ENCODE measurements around the gene DLGAP1.

DLGAP1 gene

DNA sequence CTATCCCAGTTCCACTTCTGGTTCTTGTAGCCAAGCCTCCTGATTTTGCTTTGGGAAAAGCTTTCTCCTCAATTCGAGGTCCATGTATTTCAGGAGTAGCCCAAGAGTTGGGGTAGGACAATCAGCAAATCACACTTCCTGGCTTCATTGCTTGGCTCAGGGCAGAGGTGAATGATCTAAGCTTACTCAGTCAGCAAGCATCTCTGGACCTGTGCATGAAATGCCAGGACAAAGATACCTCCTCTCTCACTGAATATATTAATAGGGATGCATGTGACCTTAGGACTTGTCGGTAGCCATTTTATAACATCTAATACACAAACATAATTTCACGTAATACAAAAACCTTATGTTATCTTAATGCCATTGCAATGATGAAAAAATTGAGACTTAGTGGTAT, 632.0 kb downstream of the DLGAP1 start:
- Histone ChIP-seq H3K27ac (ENCODE audit: low read length) (no peak overlapping the region), H3K4me3 (ENCODE audit: low read length) (no peak overlapping the region), H3K4me1 (ENCODE audit: low read length) (no peaks in the 10 kb centered on the region), H3K79me2 (ENCODE audit: low read length) (no peaks in the 10 kb centered on the region), H4K20me1 (ENCODE audit: insufficient read depth, low read length) (no peaks in the 10 kb centered on the region), H2AFZ (ENCODE audit: low read depth, low read length) (no peak overlapping the region), H3K9ac (ENCODE audit: low read length) (no peak overlapping the region), H3K9me3 (ENCODE audit: insufficient read depth, low read length) (no peaks in the 10 kb centered on the region), H3K36me3 (replicated peaks; ENCODE audit: low read depth, low read length) (no peaks in the 10 kb centered on the region), H3K4me2 (ENCODE audit: low read length) (no peak overlapping the region), H3K27me3 (ENCODE audit: low read depth, low read length) (peaks cover 3% of the 10 kb centered on the region; the same call in 1 of the 2 replicates)
- TF ChIP-seq, protein P1, sequence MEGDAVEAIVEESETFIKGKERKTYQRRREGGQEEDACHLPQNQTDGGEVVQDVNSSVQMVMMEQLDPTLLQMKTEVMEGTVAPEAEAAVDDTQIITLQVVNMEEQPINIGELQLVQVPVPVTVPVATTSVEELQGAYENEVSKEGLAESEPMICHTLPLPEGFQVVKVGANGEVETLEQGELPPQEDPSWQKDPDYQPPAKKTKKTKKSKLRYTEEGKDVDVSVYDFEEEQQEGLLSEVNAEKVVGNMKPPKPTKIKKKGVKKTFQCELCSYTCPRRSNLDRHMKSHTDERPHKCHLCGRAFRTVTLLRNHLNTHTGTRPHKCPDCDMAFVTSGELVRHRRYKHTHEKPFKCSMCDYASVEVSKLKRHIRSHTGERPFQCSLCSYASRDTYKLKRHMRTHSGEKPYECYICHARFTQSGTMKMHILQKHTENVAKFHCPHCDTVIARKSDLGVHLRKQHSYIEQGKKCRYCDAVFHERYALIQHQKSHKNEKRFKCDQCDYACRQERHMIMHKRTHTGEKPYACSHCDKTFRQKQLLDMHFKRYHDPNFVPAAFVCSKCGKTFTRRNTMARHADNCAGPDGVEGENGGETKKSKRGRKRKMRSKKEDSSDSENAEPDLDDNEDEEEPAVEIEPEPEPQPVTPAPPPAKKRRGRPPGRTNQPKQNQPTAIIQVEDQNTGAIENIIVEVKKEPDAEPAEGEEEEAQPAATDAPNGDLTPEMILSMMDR (IDR thresholded peaks at IDR 0.05; ENCODE audit: low read depth, low read length): no peak
- TF ChIP-seq EZH2phosphoT487 (IDR thresholded peaks at IDR 0.05; ENCODE audit: low read depth): no peak

DNA sequence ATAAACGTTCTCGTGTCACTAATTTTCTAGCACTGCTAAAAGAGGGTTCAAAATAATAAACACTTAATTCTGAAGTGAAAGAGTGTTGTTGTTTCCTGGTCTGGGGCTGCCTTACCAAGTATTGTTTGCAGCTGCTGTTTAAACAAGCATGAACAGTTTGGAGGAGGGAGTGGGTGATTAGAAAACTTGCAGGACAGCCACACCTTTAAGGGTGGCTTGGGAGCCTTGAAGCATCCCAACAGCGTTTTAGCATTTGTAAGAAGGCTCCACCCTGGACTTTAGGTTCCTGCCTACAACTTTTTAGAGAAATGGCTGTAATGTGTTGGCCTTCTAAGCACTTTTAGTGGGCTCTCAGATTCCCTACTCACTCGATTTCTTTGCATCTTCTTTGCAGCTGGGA, 633.6 kb downstream of the DLGAP1 start:
- Histone ChIP-seq H3K79me2 (ENCODE audit: low read length) (no peaks in the 10 kb centered on the region), H3K9me3 (ENCODE audit: insufficient read depth, low read length) (no peaks in the 10 kb centered on the region), H3K9ac (ENCODE audit: low read length) (no peak overlapping the region), H3K27me3 (ENCODE audit: low read depth, low read length) (peaks cover 13% of the 10 kb centered on the region; the same call in 1 of the 2 replicates), H3K4me1 (ENCODE audit: low read length) (no peaks in the 10 kb centered on the region), H3K36me3 (replicated peaks; ENCODE audit: low read depth, low read length) (no peaks in the 10 kb centered on the region), H2AFZ (ENCODE audit: low read depth, low read length) (no peak overlapping the region), H3K4me2 (ENCODE audit: low read length) (no peak overlapping the region), H3K4me3 (ENCODE audit: low read length) (no peak overlapping the region), H4K20me1 (ENCODE audit: insufficient read depth, low read length) (no peaks in the 10 kb centered on the region), H3K27ac (ENCODE audit: low read length) (no peak overlapping the region)
- TF ChIP-seq, protein P1 (IDR thresholded peaks at IDR 0.05; ENCODE audit: low read depth, low read length): no peak
- TF ChIP-seq EZH2phosphoT487 (IDR thresholded peaks at IDR 0.05; ENCODE audit: low read depth): no peak

DNA sequence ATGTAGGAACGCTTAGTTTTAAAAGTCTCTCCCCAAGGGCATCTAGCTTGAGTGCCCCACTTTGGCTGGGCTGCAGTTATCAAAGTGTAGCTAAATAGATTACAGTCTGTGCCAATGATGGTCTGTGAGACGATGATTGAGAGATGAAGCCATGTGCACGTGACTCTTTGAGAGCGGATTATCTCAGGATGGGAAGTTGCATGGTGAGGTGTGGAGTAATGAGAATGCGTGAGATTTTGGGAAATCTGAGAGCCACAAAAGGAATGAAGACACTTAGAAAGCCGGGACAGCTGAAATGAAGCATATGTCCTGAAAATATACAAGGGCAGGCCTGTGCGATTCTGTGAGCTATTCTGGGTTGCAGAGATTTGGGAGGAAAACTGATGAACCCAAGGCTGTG, 635.1 kb downstream of the DLGAP1 start:
- Histone ChIP-seq H3K27me3 (ENCODE audit: low read depth, low read length) (peaks cover 17% of the 10 kb centered on the region; the same call in 1 of the 2 replicates), H3K4me2 (ENCODE audit: low read length) (no peak overlapping the region), H3K4me1 (ENCODE audit: low read length) (no peaks in the 10 kb centered on the region), H3K27ac (ENCODE audit: low read length) (no peak overlapping the region), H2AFZ (ENCODE audit: low read depth, low read length) (no peak overlapping the region), H3K9ac (ENCODE audit: low read length) (no peak overlapping the region), H3K9me3 (ENCODE audit: insufficient read depth, low read length) (no peaks in the 10 kb centered on the region), H4K20me1 (ENCODE audit: insufficient read depth, low read length) (no peaks in the 10 kb centered on the region), H3K36me3 (replicated peaks; ENCODE audit: low read depth, low read length) (no peaks in the 10 kb centered on the region), H3K79me2 (ENCODE audit: low read length) (no peaks in the 10 kb centered on the region), H3K4me3 (ENCODE audit: low read length) (no peak overlapping the region)
- TF ChIP-seq EZH2phosphoT487 (IDR thresholded peaks at IDR 0.05; ENCODE audit: low read depth): no peak
- TF ChIP-seq, protein P1 (IDR thresholded peaks at IDR 0.05; ENCODE audit: low read depth, low read length): no peak

DNA sequence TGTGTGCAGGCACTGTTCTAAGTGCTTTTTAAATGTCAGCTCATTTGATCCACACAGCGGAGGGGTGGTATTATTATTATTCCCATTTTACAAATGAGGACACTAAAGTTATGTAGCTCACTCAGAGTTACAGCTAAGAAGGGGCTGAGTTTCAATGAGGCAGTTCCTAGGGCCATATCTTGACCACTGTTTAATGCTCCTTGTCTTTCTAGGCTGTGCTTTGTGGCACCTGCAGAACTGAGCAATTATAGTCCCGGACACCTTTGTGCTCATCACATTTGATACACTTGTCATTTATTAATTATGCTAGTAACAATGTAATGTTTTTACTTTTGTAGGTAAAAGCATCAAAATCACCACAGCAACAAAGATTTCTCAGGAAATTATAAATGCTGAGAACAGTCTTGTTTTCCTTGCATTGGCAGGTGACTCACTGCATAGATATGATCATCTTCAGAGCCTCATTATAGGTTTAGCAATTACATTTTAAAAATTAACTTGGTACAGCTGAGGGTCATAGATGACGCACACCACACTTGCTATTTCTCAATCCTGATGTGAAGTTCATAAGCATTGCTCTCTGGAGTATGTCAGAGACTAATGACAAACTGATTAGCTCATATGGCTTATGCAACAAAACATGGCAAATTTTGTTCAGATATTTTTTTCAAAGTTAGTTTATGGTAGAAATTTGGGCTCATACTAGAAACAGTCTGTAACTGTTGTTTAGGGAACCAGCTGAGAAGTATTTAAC, 638.3 kb downstream of the DLGAP1 start:
- H3K27ac ChIP-seq (ENCODE audit: low read length): no peak overlapping the region
- H2AFZ ChIP-seq (ENCODE audit: low read depth, low read length): no peak overlapping the region
- H3K9ac ChIP-seq (ENCODE audit: low read length): no peak overlapping the region
- H3K79me2 ChIP-seq (ENCODE audit: low read length): no peaks in the 10 kb centered on the region
- H4K20me1 ChIP-seq (ENCODE audit: insufficient read depth, low read length): no peaks in the 10 kb centered on the region
- TF ChIP-seq, protein P1 (IDR thresholded peaks at IDR 0.05; ENCODE audit: low read depth, low read length): no peak
- no peak for TF ChIP-seq EZH2phosphoT487 (IDR thresholded peaks at IDR 0.05; ENCODE audit: low read depth)
- H3K36me3 ChIP-seq (replicated peaks; ENCODE audit: low read depth, low read length): no peaks in the 10 kb centered on the region
- H3K4me1 ChIP-seq (ENCODE audit: low read length): no peaks in the 10 kb centered on the region
- no peak overlapping the region for H3K4me2 ChIP-seq (ENCODE audit: low read length)
- no peak overlapping the region for H3K4me3 ChIP-seq (ENCODE audit: low read length)
- H3K27me3 ChIP-seq (ENCODE audit: low read depth, low read length): 0 out of 2 replicates have a peak, but pooled peaks cover 14% of the 10 kb centered on the region
- no peaks in the 10 kb centered on the region for H3K9me3 ChIP-seq (ENCODE audit: insufficient read depth, low read length)
